Pancreas (tissue), 10 donors: Measurements from ENCODE around the gene PHF21B. TPM values are rescaled to one million over a fixed set of nuclear protein-coding genes. Genes with fewer than 3 reads are reported as not detected.
"Not testable (repeated sequence)": the region's sequence is repeated elsewhere in the genome, so short reads cannot be mapped to it uniquely, and the experiment has no call there.

Experiments used
- ATAC-seq, 4 donors: fragments of 200-7000 bp; cut with Tn5 transposase; one replicate each; pipeline versions ENCODE4 v1.8.0 to v1.9.1; 2020; ENCODE audit warnings: mild to moderate bottlenecking in 4 of 4, moderate library complexity in 4 of 4
- DNase-seq, 6 donors: peaks; one replicate each; pipeline ENCODE4 v3.0.0-alpha.2; 2020
- FAIRE-seq: peaks from 2 replicates; lab custom pipeline; 2012; peaks lifted over from hg19 to GRCh38; lab: Jason Lieb, UNC
- H3K27ac ChIP-seq, 4 donors: fragments of 200-600 bp; sonication (generic); 1 replicate in 3 of 4; 2 replicates in 1 of 4; pipeline versions ENCODE4 v1.5.0 to v1.8.0; 2020
- H3K27me3 ChIP-seq, 4 donors: fragments of 200-600 bp; one replicate each; pipeline ENCODE4 v1.8.0; 2021
- H3K36me3 ChIP-seq, 3 donors: fragments of 200-600 bp; sonication (generic) in 1 of 3; one replicate each; pipeline versions ENCODE4 v1.5.0 to v1.8.0; 2020 to 2021
- H3K4me1 ChIP-seq, 3 donors: fragments of 200-600 bp; one replicate each; pipeline ENCODE4 v1.8.0; 2021
- H3K4me3 ChIP-seq, 4 donors: fragments of 200-600 bp; sonication (generic) in 2 of 4; one replicate each; pipeline versions ENCODE4 v1.5.0 to v1.8.0; 2020 to 2021
- H3K9me3 ChIP-seq, 4 donors: fragments of 200-600 bp; one replicate each; pipeline ENCODE4 v1.8.0; 2021
- WGBS, 2 donors: extraction: QIAGEN DNeasy Blood & Tissue Kit; methylation state at CpG; one replicate each; pipeline ENCODE4 v1.1.7; 2013; 5-methylcytosine and 5-hydroxymethylcytosine counted together
- intact Hi-C, 3 donors: fragments of 100-400 bp; cut with DNase I; formaldehyde crosslinking; loops; one replicate each; pipeline versions ENCODE4 v1.11.1 to v1.14.2; 2022
- polyA plus RNA-seq, 2 donors: library from polyadenylated mRNA; stranded (reverse); fragments of 200-250 nt; gene quantifications; one replicate each; pipeline ENCODE4 v1.2.3, GENCODE V29; 2013
- total RNA-seq, 6 donors: library from RNA; stranded (reverse); fragmentation: NEBNext Ultra II Directional in 4 of 6; extraction: Animal tissue kit (Norgen Biotek cat#: 25700) in 4 of 6; gene quantifications; one replicate each; pipeline versions ENCODE4 v1.2.1 to v1.2.4, GENCODE V29; 2021 to 2023
- TF ChIP-seq, protein P1 (sequence below), 4 donors: fragments of 200-600 bp; sonication (generic) in 3 of 4; IDR thresholded peaks; one replicate each; pipeline versions ENCODE4 v1.5.0 to v1.8.0; 2021; ENCODE audit warnings: antibody characterized with exemption in 4 of 4
- donor health status: healthy with polysubstance abuse.
- donor health status: DM: no; HTN: no; CAD: no; lungs with moderate emphysema.
- donor health status: DM: no; HTN: no; CAD: no.
- donor health status: control.
- donor health status: control.
- donor health status: Bipolar disorder and iron deficiency.
- donor health status: DM: yes; HTN: yes; CAD: no.
- donor health status: DM: no; HTN: no; CAD: no.
- donor health status: DM: no; HTN: no; CAD: no.
- donor health status: DM: yes; HTN: yes; CAD: no.

Gene PHF21B
- total and polyA plus RNA-seq, 8 donors: 0.34 to 2.9 (median 0.57) TPM; not detected in 1

DNA sequence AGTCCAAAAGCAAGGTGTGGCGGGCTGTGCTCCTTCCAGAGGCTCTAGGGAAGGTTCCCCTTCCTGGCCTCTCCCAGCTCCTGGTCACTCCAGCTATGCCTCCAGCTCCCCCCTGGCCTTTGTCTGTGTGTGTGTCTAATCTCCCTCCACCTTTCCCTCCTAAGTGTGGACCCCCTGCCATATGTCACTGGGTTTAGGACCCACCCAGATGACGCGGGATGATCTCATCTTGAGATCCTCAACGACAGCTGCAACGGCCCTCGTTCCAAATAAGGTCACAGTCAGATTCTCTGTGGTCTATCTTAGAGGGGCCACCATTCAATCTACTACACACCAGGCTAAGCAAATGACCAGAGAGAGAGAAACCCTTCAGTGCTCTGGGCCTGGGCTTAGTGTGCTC lies 149.5 kb downstream of the PHF21B start:
- no peak for ATAC-seq
- no peaks in the 10 kb centered on the region for H3K9me3 ChIP-seq
- intact Hi-C loops: no loop called here
- H3K36me3 ChIP-seq: no peaks in the 10 kb centered on the region
- no peak overlapping the region for H3K27ac ChIP-seq
- TF ChIP-seq, protein P1, sequence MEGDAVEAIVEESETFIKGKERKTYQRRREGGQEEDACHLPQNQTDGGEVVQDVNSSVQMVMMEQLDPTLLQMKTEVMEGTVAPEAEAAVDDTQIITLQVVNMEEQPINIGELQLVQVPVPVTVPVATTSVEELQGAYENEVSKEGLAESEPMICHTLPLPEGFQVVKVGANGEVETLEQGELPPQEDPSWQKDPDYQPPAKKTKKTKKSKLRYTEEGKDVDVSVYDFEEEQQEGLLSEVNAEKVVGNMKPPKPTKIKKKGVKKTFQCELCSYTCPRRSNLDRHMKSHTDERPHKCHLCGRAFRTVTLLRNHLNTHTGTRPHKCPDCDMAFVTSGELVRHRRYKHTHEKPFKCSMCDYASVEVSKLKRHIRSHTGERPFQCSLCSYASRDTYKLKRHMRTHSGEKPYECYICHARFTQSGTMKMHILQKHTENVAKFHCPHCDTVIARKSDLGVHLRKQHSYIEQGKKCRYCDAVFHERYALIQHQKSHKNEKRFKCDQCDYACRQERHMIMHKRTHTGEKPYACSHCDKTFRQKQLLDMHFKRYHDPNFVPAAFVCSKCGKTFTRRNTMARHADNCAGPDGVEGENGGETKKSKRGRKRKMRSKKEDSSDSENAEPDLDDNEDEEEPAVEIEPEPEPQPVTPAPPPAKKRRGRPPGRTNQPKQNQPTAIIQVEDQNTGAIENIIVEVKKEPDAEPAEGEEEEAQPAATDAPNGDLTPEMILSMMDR (IDR thresholded peaks at IDR 0.05): no peak
- FAIRE-seq: no peak
- no peak overlapping the region for H3K4me3 ChIP-seq
- 77 to 82% methylated on average over 6 of the region's 6 CpGs for WGBS, 2 donors
- DNase-seq: peak in 1 of 6 donors; percentile 3
- no peaks in the 10 kb centered on the region for H3K27me3 ChIP-seq
- H3K4me1 ChIP-seq: no peaks in the 10 kb centered on the region

DNA sequence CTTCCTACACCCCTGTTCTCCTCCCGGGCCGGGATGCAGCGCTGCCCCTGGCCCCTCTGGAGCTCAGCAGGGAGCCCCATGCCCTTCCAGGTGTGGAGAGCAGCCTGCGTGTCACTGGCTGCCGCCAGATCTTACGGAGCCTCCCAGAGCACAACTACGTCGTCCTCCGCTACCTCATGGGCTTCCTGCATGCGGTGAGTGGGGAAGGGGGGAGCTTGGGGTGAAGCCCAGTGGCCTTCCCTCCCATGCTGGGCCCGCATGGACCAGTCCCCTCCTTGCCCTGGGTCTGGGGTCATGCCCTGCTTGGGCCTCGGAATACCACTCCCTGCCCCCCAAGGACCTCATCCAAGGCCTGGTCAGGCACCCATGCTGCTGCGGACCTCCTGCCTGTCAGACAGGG lies 150.2 kb downstream of the PHF21B start:
- Histone ChIP-seq H3K36me3 (no peaks in the 10 kb centered on the region), H3K4me1 (no peaks in the 10 kb centered on the region), H3K27me3 (no peaks in the 10 kb centered on the region), H3K4me3 (no peak overlapping the region), H3K27ac (no peak overlapping the region), H3K9me3 (no peaks in the 10 kb centered on the region)
- 92 to 94% methylated on average over 13 of the region's 13 CpGs for WGBS, 2 donors
- FAIRE-seq: no peak
- DNase-seq: peak in 1 of 6 donors; percentile 34
- ATAC-seq: no peak
- intact Hi-C loops: no loop called here
- TF ChIP-seq, protein P1 (IDR thresholded peaks at IDR 0.05): no peak

DNA sequence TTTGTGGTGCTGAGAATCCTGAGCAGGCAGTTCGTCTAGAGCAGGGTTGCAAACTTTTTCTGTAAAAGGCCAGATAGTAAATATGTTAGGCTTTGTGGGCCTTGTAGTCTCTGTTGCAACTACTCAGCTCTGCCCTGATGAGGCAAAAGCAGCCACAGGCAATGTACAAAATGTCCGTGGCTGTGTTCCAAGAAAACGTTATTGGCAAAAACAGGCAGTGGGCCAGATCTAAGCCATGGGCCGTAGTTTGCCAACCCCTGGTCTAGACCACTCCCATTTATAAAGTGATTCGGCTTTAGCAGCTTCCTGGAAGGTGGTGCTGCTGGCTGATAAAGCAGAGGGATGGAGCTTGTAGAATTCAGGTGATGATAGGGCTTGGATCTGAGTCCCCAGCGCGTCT lies 151.0 kb downstream of the PHF21B start:
- H3K36me3 ChIP-seq, H3K27me3 ChIP-seq, H3K4me1 ChIP-seq, H3K4me3 ChIP-seq, H3K27ac ChIP-seq, FAIRE-seq, H3K9me3 ChIP-seq, intact Hi-C loops: not testable (repeated sequence)
- peak in 2 of 4 donors; percentile 41 to 63 for ATAC-seq
- DNase-seq: peak in 2 of 6 donors; percentile 5 to 34
- WGBS, 2 donors: 53 to 62% methylated on average over 7 of the region's 7 CpGs

DNA sequence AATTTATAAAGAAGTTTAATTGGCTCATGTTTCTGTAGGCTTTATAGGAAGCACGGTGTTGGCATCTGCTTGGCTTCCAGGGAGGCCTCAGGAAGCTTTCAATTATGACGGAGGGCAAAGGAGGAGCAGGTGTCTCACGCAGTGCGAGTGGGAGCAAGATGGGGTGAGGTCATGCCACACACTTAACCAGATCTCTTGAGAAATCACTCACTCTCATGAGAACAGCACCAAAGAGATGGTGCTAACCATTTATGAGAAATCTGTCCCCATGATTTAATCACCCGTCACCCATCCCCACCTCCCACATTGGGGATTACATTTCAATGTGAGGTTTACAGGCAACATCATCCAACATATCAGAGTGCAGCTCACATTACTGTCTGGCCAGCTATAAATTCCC lies 153.9 kb downstream of the PHF21B start:
- TF ChIP-seq, protein P1 (IDR thresholded peaks at IDR 0.05): no peak
- Histone ChIP-seq H3K27me3 (no peaks in the 10 kb centered on the region), H3K4me3 (no peak overlapping the region), H3K9me3 (no peaks in the 10 kb centered on the region), H3K27ac (no peak overlapping the region), H3K36me3 (no peaks in the 10 kb centered on the region), H3K4me1 (no peaks in the 10 kb centered on the region)
- FAIRE-seq (no peak), ATAC-seq (no peak), DNase-seq (peak in 1 of 6 donors; percentile 10)
- intact Hi-C loops: no loop called here
- WGBS, 2 donors: 97 to 98% methylated on average over 5 of the region's 5 CpGs

DNA sequence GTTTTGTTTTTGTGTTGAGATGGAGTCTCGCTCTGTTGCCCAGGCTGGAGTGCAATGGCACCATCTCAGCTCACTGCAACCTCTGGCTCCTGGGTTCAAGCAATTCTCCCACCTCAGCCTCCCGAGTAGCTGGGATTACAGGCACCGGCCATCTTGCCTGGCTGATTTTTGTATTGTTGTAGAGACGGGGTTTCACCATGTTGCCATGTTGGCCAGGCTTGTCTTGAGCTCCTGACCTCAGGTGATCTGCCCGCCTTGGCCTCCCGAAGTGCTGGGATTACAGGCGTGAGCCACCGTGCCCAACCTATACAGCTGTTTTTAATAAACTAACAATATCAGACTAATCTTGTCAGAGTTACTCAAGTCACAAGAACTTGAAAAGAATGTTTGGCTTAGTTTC lies 155.2 kb downstream of the PHF21B start:
- intact Hi-C loops, H3K9me3 ChIP-seq, H3K27me3 ChIP-seq, H3K4me1 ChIP-seq, ATAC-seq, H3K27ac ChIP-seq, H3K4me3 ChIP-seq, H3K36me3 ChIP-seq, FAIRE-seq: not testable (repeated sequence)
- peak in 2 of 6 donors; percentile 2 to 19 for DNase-seq
- 93 to 94% methylated on average over 8 of the region's 8 CpGs for WGBS, 2 donors

DNA sequence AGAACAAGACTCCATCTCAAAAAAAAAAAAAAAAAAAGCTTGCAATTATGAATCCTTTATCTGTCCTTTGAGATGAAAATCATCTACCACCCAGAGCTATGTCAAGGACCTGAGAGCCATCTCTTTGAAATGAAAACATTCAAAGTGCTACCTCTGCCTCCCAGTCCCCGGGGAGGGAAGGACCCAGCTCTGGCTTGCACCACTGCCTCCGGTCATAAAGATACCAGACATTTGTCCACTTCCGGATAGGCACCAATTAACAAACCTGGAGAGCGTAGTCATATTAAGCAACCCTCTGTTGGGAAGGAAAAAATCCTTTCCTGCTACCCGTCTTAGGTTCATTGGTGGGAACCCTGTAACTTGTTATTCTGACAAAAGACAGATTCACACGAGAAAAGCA lies 158.9 kb downstream of the PHF21B start:
- intact Hi-C loops: no loop called here
- TF ChIP-seq, protein P1 (IDR thresholded peaks at IDR 0.05): no peak

More for the DNA sequence above, 158.9 kb downstream of the PHF21B start:
- H3K36me3 ChIP-seq: no peaks in the 10 kb centered on the region
- no peak for FAIRE-seq
- H3K9me3 ChIP-seq: no peaks in the 10 kb centered on the region
- ATAC-seq: no peak
- H3K27me3 ChIP-seq: no peaks in the 10 kb centered on the region
- no peak overlapping the region for H3K4me3 ChIP-seq
- DNase-seq: peak in 2 of 6 donors; percentile 1 to 6
- H3K4me1 ChIP-seq: no peaks in the 10 kb centered on the region
- no peak overlapping the region for H3K27ac ChIP-seq
- 84 to 85% methylated on average over 6 of the region's 6 CpGs for WGBS, 2 donors
